ENCODE data around the gene CRACR2B. TPM values are rescaled to one million over a fixed set of nuclear protein-coding genes. Genes with fewer than 3 reads are reported as not detected.

The CRACR2B gene
- total and polyA plus RNA-seq, 2 of the 8 experiments (the other 6 are each of a cell fraction or from before 2014, with no cell fraction given), result 18.2 to 26.4 TPM

DNA sequence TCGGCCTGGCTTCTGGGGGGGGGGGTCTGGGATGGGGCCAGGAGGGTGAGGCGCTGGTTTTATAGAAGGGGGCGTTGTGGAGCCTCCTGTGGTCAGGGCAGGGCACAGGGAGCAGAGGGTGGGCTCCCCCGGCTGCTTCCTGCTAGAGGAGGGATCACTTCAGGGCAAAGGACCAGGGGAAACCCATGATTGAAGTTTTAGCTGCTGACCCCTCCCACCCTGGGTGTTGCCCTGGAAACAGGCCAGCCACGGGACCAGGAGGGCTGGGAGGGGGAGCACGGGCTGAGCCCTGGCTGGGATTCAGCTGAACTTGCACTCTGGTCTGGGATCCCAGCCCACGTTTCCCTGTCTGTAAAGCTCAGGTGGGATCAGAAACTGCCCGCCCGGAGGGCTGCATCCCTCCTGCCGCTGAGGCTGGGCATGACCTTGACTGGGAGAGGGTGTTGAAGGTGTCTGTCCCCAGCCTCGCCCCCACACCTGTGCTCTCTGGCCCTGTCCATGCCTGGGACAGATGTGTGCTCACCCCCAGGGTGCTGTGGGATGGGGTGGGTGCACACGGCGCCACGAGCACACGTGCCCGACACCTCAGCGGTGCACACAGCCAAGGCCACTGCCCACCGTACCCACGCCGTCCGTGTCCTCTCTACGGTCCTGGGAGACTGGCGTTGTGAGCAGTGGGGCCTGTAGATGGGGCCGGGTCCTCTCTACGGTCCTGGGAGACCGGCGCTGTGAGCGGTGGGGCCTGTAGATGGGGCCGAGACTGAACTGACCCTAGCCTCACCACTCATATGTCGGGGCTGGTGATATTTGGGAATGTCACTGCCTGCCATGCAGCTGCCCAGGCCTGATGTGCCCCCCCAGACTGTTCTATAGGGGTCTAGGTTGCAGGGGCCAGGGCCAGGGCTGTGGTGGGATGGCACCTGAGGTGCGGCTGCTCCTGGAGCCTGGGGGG is 17.2 kb downstream of the CRACR2B start (continued):
- TF ChIP-seq GABPA (IDR thresholded peaks at IDR 0.05; ENCODE audit: borderline replicate concordance, insufficient read depth, low read length), result no peak
- TF ChIP-seq BCL11A (IDR thresholded peaks at IDR 0.05; ENCODE audit: low read depth in 2 of 2, low read length in 2 of 2), result no peak
- TF ChIP-seq KDM5A (IDR thresholded peaks at IDR 0.05; ENCODE audit: low read length), result no peak

All from H1 (cell line).